ENCODE data around the gene CYBA. TPM values are rescaled to one million over a fixed set of nuclear protein-coding genes. Genes with fewer than 3 reads are reported as not detected.

The CYBA gene
- total and polyA plus RNA-seq, 2 of the 13 experiments (the other 11 are each of a cell fraction or from before 2014, with no cell fraction given), result 196 to 250 TPM

GRCh38 chr16:88697831-88698615, 47.2 kb upstream of the CYBA start (continued):
- TF ChIP-seq CEBPZ (IDR thresholded peaks at IDR 0.05; ENCODE audit: low read length), result no peak
- TF ChIP-seq ZNF879 (CRISPR knock-in tag; IDR thresholded peaks at IDR 0.05), result no peak
- TF ChIP-seq GABPA (IDR thresholded peaks at IDR 0.05; ENCODE audit: low read depth, low read length), result no peak
- TF ChIP-seq GABPA (CRISPR knock-in tag; IDR thresholded peaks at IDR 0.05; ENCODE audit: low read depth), result no peak
- no peak for TF ChIP-seq ZNF646 (CRISPR knock-in tag; IDR thresholded peaks at IDR 0.05)
- TF ChIP-seq ZNF326 (CRISPR knock-in tag; IDR thresholded peaks at IDR 0.05; ENCODE audit: borderline replicate concordance), result no peak
- TF ChIP-seq ZNF605 (CRISPR knock-in tag; IDR thresholded peaks at IDR 0.05), result no peak
